ENCODE data around the gene ATP2C2. TPM values are rescaled to one million over a fixed set of nuclear protein-coding genes. Genes with fewer than 3 reads are reported as not detected.

Gene ATP2C2
- total RNA-seq = not detected

GRCh38 chr16:84368308-84368996, at the start of gene ATP2C2:
TSS of gene ATP2C2 (plus strand) at chr16:84368538. CDS start at chr16:84368616, 78 bp downstream.
- Histone ChIP-seq H3K36me3 (ENCODE audit: control insufficient read depth in 3 of 3, insufficient read depth in 3 of 3, low read length in 3 of 3) (no peaks in the 10 kb centered on the region), H3K4me1 (ENCODE audit: control insufficient read depth in 3 of 3, insufficient read depth in 3 of 3, low read length in 3 of 3) (no peaks in the 10 kb centered on the region), H3K9me3 (ENCODE audit: control insufficient read depth in 3 of 3, low read length in 3 of 3) (no peaks in the 10 kb centered on the region), H3K4me3 (ENCODE audit: low read length in 3 of 3) (no peak within 1 kb of the TSS), H3K27ac (ENCODE audit: low read depth, low read length) (no peak within 1 kb of the TSS), H3K9ac (ENCODE audit: low read depth in 1 of 3, low read length in 3 of 3) (no peak within 1 kb of the TSS), H3K27me3 (ENCODE audit: control insufficient read depth in 3 of 3, insufficient read depth in 3 of 3, low read length in 3 of 3) (peaks cover 50 to 60% (median 57%) of the 10 kb centered on the region in 3 donors)

GRCh38 chr16:84319146-84319760, 49.1 kb upstream of the ATP2C2 start:
- Histone ChIP-seq H3K27me3 (ENCODE audit: control insufficient read depth in 3 of 3, insufficient read depth in 3 of 3, low read length in 3 of 3) (peaks cover 6 to 19% (median 16%) of the 10 kb centered on the region in 3 donors), H3K9me3 (ENCODE audit: control insufficient read depth in 3 of 3, low read length in 3 of 3) (peaks cover 0 to 3% (median 2%) of the 10 kb centered on the region in 3 donors), H3K9ac (ENCODE audit: low read depth in 1 of 3, low read length in 3 of 3) (no peak overlapping the region), H3K36me3 (ENCODE audit: control insufficient read depth in 3 of 3, insufficient read depth in 3 of 3, low read length in 3 of 3) (no peaks in the 10 kb centered on the region), H3K4me1 (ENCODE audit: control insufficient read depth in 3 of 3, insufficient read depth in 3 of 3, low read length in 3 of 3) (no peaks in the 10 kb centered on the region), H3K27ac (ENCODE audit: low read depth, low read length) (no peak overlapping the region), H3K4me3 (ENCODE audit: low read length in 3 of 3) (no peak overlapping the region)

- Histone ChIP-seq H3K4me3 (ENCODE audit: low read length in 3 of 3) (no peak overlapping the region), H3K27ac (ENCODE audit: low read depth, low read length) (no peak overlapping the region)
These were observed 47.8 kb upstream of the ATP2C2 start for GRCh38 chr16:84320511-84320910.

GRCh38 chr16:84321932-84322331, 46.4 kb upstream of the ATP2C2 start:
- Histone ChIP-seq H3K36me3 (ENCODE audit: control insufficient read depth in 3 of 3, insufficient read depth in 3 of 3, low read length in 3 of 3) (no peaks in the 10 kb centered on the region), H3K4me3 (ENCODE audit: low read length in 3 of 3) (no peak overlapping the region), H3K27me3 (ENCODE audit: control insufficient read depth in 3 of 3, insufficient read depth in 3 of 3, low read length in 3 of 3) (peaks cover 5 to 20% (median 16%) of the 10 kb centered on the region in 3 donors), H3K4me1 (ENCODE audit: control insufficient read depth in 3 of 3, insufficient read depth in 3 of 3, low read length in 3 of 3) (no peaks in the 10 kb centered on the region), H3K9ac (ENCODE audit: low read depth in 1 of 3, low read length in 3 of 3) (no peak overlapping the region), H3K9me3 (ENCODE audit: control insufficient read depth in 3 of 3, low read length in 3 of 3) (peaks cover 0 to 3% (median 2%) of the 10 kb centered on the region in 3 donors), H3K27ac (ENCODE audit: low read depth, low read length) (no peak overlapping the region)

More at GRCh38 chr16:84320511-84320910, 47.8 kb upstream of the ATP2C2 start:
- Histone ChIP-seq H3K27me3 (ENCODE audit: control insufficient read depth in 3 of 3, insufficient read depth in 3 of 3, low read length in 3 of 3) (peaks cover under 1 to 16% (median 11%) of the 10 kb centered on the region in 3 donors), H3K36me3 (ENCODE audit: control insufficient read depth in 3 of 3, insufficient read depth in 3 of 3, low read length in 3 of 3) (no peaks in the 10 kb centered on the region), H3K9ac (ENCODE audit: low read depth in 1 of 3, low read length in 3 of 3) (no peak overlapping the region), H3K4me1 (ENCODE audit: control insufficient read depth in 3 of 3, insufficient read depth in 3 of 3, low read length in 3 of 3) (no peaks in the 10 kb centered on the region), H3K9me3 (ENCODE audit: control insufficient read depth in 3 of 3, low read length in 3 of 3) (peaks cover 0 to 3% (median 2%) of the 10 kb centered on the region in 3 donors)

- Histone ChIP-seq H3K9me3 (ENCODE audit: control insufficient read depth in 3 of 3, low read length in 3 of 3) (peaks cover 0 to 2% (median 2%) of the 10 kb centered on the region in 3 donors), H3K9ac (ENCODE audit: low read depth in 1 of 3, low read length in 3 of 3) (no peak overlapping the region), H3K27me3 (ENCODE audit: control insufficient read depth in 3 of 3, insufficient read depth in 3 of 3, low read length in 3 of 3) (peaks cover 5 to 19% (median 16%) of the 10 kb centered on the region in 3 donors), H3K4me3 (ENCODE audit: low read length in 3 of 3) (no peak overlapping the region), H3K4me1 (ENCODE audit: control insufficient read depth in 3 of 3, insufficient read depth in 3 of 3, low read length in 3 of 3) (no peaks in the 10 kb centered on the region), H3K36me3 (ENCODE audit: control insufficient read depth in 3 of 3, insufficient read depth in 3 of 3, low read length in 3 of 3) (no peaks in the 10 kb centered on the region), H3K27ac (ENCODE audit: low read depth, low read length) (no peak overlapping the region)
These were observed 45.6 kb upstream of the ATP2C2 start for GRCh38 chr16:84322749-84323148.

- Histone ChIP-seq H3K4me1 (ENCODE audit: control insufficient read depth in 3 of 3, insufficient read depth in 3 of 3, low read length in 3 of 3) (no peaks in the 10 kb centered on the region), H3K36me3 (ENCODE audit: control insufficient read depth in 3 of 3, insufficient read depth in 3 of 3, low read length in 3 of 3) (no peaks in the 10 kb centered on the region), H3K27ac (ENCODE audit: low read depth, low read length) (no peak overlapping the region), H3K9ac (ENCODE audit: low read depth in 1 of 3, low read length in 3 of 3) (no peak overlapping the region), H3K9me3 (ENCODE audit: control insufficient read depth in 3 of 3, low read length in 3 of 3) (peaks cover 0 to 2% (median 0%) of the 10 kb centered on the region in 3 donors), H3K4me3 (ENCODE audit: low read length in 3 of 3) (no peak overlapping the region), H3K27me3 (ENCODE audit: control insufficient read depth in 3 of 3, insufficient read depth in 3 of 3, low read length in 3 of 3) (peaks cover 5 to 18% (median 16%) of the 10 kb centered on the region in 3 donors)
These were observed 44.7 kb upstream of the ATP2C2 start for GRCh38 chr16:84323606-84324005.

GRCh38 chr16:84324434-84325262, 43.7 kb upstream of the ATP2C2 start:
- H3K4me3 ChIP-seq (ENCODE audit: low read length in 3 of 3) = no peak overlapping the region
- H3K9ac ChIP-seq (ENCODE audit: low read depth in 1 of 3, low read length in 3 of 3) = no peak overlapping the region
- no peaks in the 10 kb centered on the region for H3K36me3 ChIP-seq (ENCODE audit: control insufficient read depth in 3 of 3, insufficient read depth in 3 of 3, low read length in 3 of 3)
- H3K27ac ChIP-seq (ENCODE audit: low read depth, low read length) = no peak overlapping the region
- no peaks in the 10 kb centered on the region for H3K9me3 ChIP-seq (ENCODE audit: control insufficient read depth in 3 of 3, low read length in 3 of 3)
- H3K27me3 ChIP-seq (ENCODE audit: control insufficient read depth in 3 of 3, insufficient read depth in 3 of 3, low read length in 3 of 3) = peaks cover 5 to 15% (median 13%) of the 10 kb centered on the region in 3 donors
- no peaks in the 10 kb centered on the region for H3K4me1 ChIP-seq (ENCODE audit: control insufficient read depth in 3 of 3, insufficient read depth in 3 of 3, low read length in 3 of 3)

- no peaks in the 10 kb centered on the region for H3K4me1 ChIP-seq (ENCODE audit: control insufficient read depth in 3 of 3, insufficient read depth in 3 of 3, low read length in 3 of 3)
- peaks cover 8 to 10% (median 10%) of the 10 kb centered on the region in 3 donors for H3K27me3 ChIP-seq (ENCODE audit: control insufficient read depth in 3 of 3, insufficient read depth in 3 of 3, low read length in 3 of 3)
- no peaks in the 10 kb centered on the region for H3K9me3 ChIP-seq (ENCODE audit: control insufficient read depth in 3 of 3, low read length in 3 of 3)
- no peak overlapping the region for H3K27ac ChIP-seq (ENCODE audit: low read depth, low read length)
- H3K4me3 ChIP-seq (ENCODE audit: low read length in 3 of 3) = no peak overlapping the region
- no peaks in the 10 kb centered on the region for H3K36me3 ChIP-seq (ENCODE audit: control insufficient read depth in 3 of 3, insufficient read depth in 3 of 3, low read length in 3 of 3)
- no peak overlapping the region for H3K9ac ChIP-seq (ENCODE audit: low read depth in 1 of 3, low read length in 3 of 3)
These were observed 41.8 kb upstream of the ATP2C2 start for GRCh38 chr16:84326545-84326944.

- Histone ChIP-seq H3K9me3 (ENCODE audit: control insufficient read depth in 3 of 3, low read length in 3 of 3) (no peaks in the 10 kb centered on the region), H3K27ac (ENCODE audit: low read depth, low read length) (no peak overlapping the region), H3K36me3 (ENCODE audit: control insufficient read depth in 3 of 3, insufficient read depth in 3 of 3, low read length in 3 of 3) (no peaks in the 10 kb centered on the region), H3K27me3 (ENCODE audit: control insufficient read depth in 3 of 3, insufficient read depth in 3 of 3, low read length in 3 of 3) (peaks cover 6 to 12% (median 8%) of the 10 kb centered on the region in 3 donors), H3K4me3 (ENCODE audit: low read length in 3 of 3) (no peak overlapping the region), H3K4me1 (ENCODE audit: control insufficient read depth in 3 of 3, insufficient read depth in 3 of 3, low read length in 3 of 3) (no peaks in the 10 kb centered on the region), H3K9ac (ENCODE audit: low read depth in 1 of 3, low read length in 3 of 3) (no peak overlapping the region)
These were observed 40.3 kb upstream of the ATP2C2 start for GRCh38 chr16:84327926-84328505.
